Sigmoid colon (tissue), 7 donors: ENCODE measurements around the gene MED16. TPM values are rescaled to one million over a fixed set of nuclear protein-coding genes. Genes with fewer than 3 reads are reported as not detected.

Experiments
- DNase-seq: peaks from one replicate; pipeline ENCODE4 v3.0.0-alpha.2; 2019
- H3K27ac ChIP-seq, 4 donors: fragments of 200-600 bp; sonication (generic); one replicate each; pipeline ENCODE4 v1.5.1; 2016 to 2019; ENCODE audit warnings: mild to moderate bottlenecking in 1 of 4
- H3K27me3 ChIP-seq, 3 donors: fragments of 200-600 bp; sonication (generic); one replicate each; pipeline ENCODE4 v1.5.1; 2019; ENCODE audit warnings: mild to moderate bottlenecking in 1 of 3
- H3K36me3 ChIP-seq, 4 donors: fragments of 200-600 bp; sonication (generic); one replicate each; pipeline ENCODE4 v1.5.1; 2016 to 2019
- H3K4me1 ChIP-seq, 4 donors: fragments of 200-600 bp; sonication (generic); one replicate each; pipeline ENCODE4 v1.5.1; 2017 to 2019
- H3K4me3 ChIP-seq, 4 donors: fragments of 200-600 bp; sonication (generic); one replicate each; pipeline ENCODE4 v1.5.1; 2017 to 2019; ENCODE audit warnings: mild to moderate bottlenecking in 2 of 4, moderate library complexity in 1 of 4
- H3K9me3 ChIP-seq, 4 donors: fragments of 200-600 bp in 3 of 4; sonication (generic) in 3 of 4; one replicate each; pipeline versions ENCODE4 v1.5.1 to v1.6.1; 2013 to 2019
- CTCF ChIP-seq, 4 experiments: fragments of 450-650 bp in 3 of 4; fragments of 200-600 bp in 1 of 4; IDR thresholded peaks; one replicate each; pipeline ENCODE4 v1.5.1; 2016 to 2019; ENCODE audit warnings: antibody characterized with exemption in 4 of 4, mild to moderate bottlenecking in 3 of 4, moderate library complexity in 2 of 4
- EP300 ChIP-seq, 4 donors: sonication (generic); formaldehyde crosslinking; IDR thresholded peaks; one replicate each; pipeline ENCODE4 v1.6.1; 2017; ENCODE audit warnings: antibody characterized with exemption in 4 of 4
- POLR2A ChIP-seq, 2 donors: fragments of 450-650 bp; IDR thresholded peaks; one replicate each; pipeline ENCODE4 v1.6.1; 2016; ENCODE audit warnings: antibody characterized with exemption in 2 of 2, mild to moderate bottlenecking in 2 of 2, moderate library complexity in 2 of 2
- POLR2AphosphoS5 ChIP-seq, 4 donors: sonication (generic); formaldehyde crosslinking; IDR thresholded peaks; one replicate each; pipeline ENCODE4 v1.6.1; 2017; ENCODE audit warnings: antibody characterized with exemption in 4 of 4
- WGBS, 2 donors: extraction: QIAGEN DNeasy Blood & Tissue Kit; methylation state at CpG; one replicate each; pipeline ENCODE4 v1.1.7; 2013; 5-methylcytosine and 5-hydroxymethylcytosine counted together
- intact Hi-C: fragments of 100-400 bp; cut with DNase I; formaldehyde crosslinking; loops from one replicate; pipeline ENCODE4 v1.15.1; 2023
- polyA plus RNA-seq, 3 donors: library from polyadenylated mRNA; stranded (reverse); fragments of 200-250 nt; gene quantifications; one replicate each; pipeline ENCODE4 v1.2.3, GENCODE V29; 2013
- total RNA-seq, 4 donors: library from RNA; depleted of rRNA; stranded (reverse); fragments of >200 nt; gene quantifications; one replicate each; pipeline ENCODE4 v1.1.0, GENCODE V29; 2016
- donor health status: healthy with polysubstance abuse.
- donor health status: Bipolar disorder and iron deficiency.
- donor health status: healthy.

Gene MED16
- total and polyA plus RNA-seq, 7 donors: 22.4 to 62.5 (median 33.2) TPM

GRCh38 chr19:939922-940321 lies 46.9 kb upstream of the MED16 start:
- intact Hi-C loops: no loop called here
- Histone ChIP-seq H3K27me3 (no peaks in the 10 kb centered on the region), H3K27ac (peak overlapping the region in 3 of 4 donors; percentile 80 to 92 (median 87)), H3K4me1 (peaks cover 0 to 48% (median 27%) of the 10 kb centered on the region in 4 donors), H3K4me3 (no peak overlapping the region), H3K9me3 (no peaks in the 10 kb centered on the region), H3K36me3 (no peaks in the 10 kb centered on the region)
- no peak for TF ChIP-seq POLR2A (IDR thresholded peaks at IDR 0.05)
- no peak for TF ChIP-seq CTCF (IDR thresholded peaks at IDR 0.05)
- no peak for TF ChIP-seq EP300 (IDR thresholded peaks at IDR 0.05)
- TF ChIP-seq POLR2AphosphoS5 (IDR thresholded peaks at IDR 0.05): no peak
- WGBS, 2 donors: 97 to 98% methylated on average over 7 of the region's 7 CpGs
- DNase-seq: no peak

- intact Hi-C loops: no loop called here
- no peak for DNase-seq
- Histone ChIP-seq H3K4me3 (no peak overlapping the region), H3K27ac (no peak overlapping the region), H3K9me3 (no peaks in the 10 kb centered on the region), H3K27me3 (no peaks in the 10 kb centered on the region), H3K36me3 (no peaks in the 10 kb centered on the region), H3K4me1 (peaks cover 0 to 48% (median 32%) of the 10 kb centered on the region in 4 donors)
- no peak for TF ChIP-seq CTCF (IDR thresholded peaks at IDR 0.05)
- TF ChIP-seq EP300 (IDR thresholded peaks at IDR 0.05): no peak
- TF ChIP-seq POLR2AphosphoS5 (IDR thresholded peaks at IDR 0.05): no peak
- no peak for TF ChIP-seq POLR2A (IDR thresholded peaks at IDR 0.05)
- WGBS, 2 donors: 84 to 91% methylated on average over 22 of the region's 22 CpGs
Measured at GRCh38 chr19:939439-939838, 46.5 kb upstream of the MED16 start.

- Histone ChIP-seq H3K27ac (no peak overlapping the region), H3K27me3 (no peaks in the 10 kb centered on the region), H3K4me3 (no peak overlapping the region), H3K9me3 (no peaks in the 10 kb centered on the region), H3K36me3 (no peaks in the 10 kb centered on the region), H3K4me1 (peaks cover 0 to 51% (median 43%) of the 10 kb centered on the region in 4 donors)
- intact Hi-C loops: no loop called here
- no peak for DNase-seq
- WGBS, 2 donors: 84 to 91% methylated on average over 23 of the region's 23 CpGs
- no peak for TF ChIP-seq POLR2AphosphoS5 (IDR thresholded peaks at IDR 0.05)
- no peak for TF ChIP-seq POLR2A (IDR thresholded peaks at IDR 0.05)
- no peak for TF ChIP-seq EP300 (IDR thresholded peaks at IDR 0.05)
- no peak for TF ChIP-seq CTCF (IDR thresholded peaks at IDR 0.05)
Measured at GRCh38 chr19:938233-938923, 45.4 kb upstream of the MED16 start.

- Histone ChIP-seq H3K4me1 (peaks cover 0 to 62% (median 54%) of the 10 kb centered on the region in 4 donors), H3K27me3 (no peaks in the 10 kb centered on the region), H3K36me3 (no peaks in the 10 kb centered on the region), H3K27ac (no peak overlapping the region), H3K4me3 (no peak overlapping the region), H3K9me3 (no peaks in the 10 kb centered on the region)
- DNase-seq: no peak
- 71 to 84% methylated on average over 16 of the region's 16 CpGs for WGBS, 2 donors
- intact Hi-C loops: no loop called here
- TF ChIP-seq EP300 (IDR thresholded peaks at IDR 0.05) (no peak), POLR2A (IDR thresholded peaks at IDR 0.05) (no peak), POLR2AphosphoS5 (IDR thresholded peaks at IDR 0.05) (no peak), CTCF (IDR thresholded peaks at IDR 0.05) (no peak)
Measured at GRCh38 chr19:937259-937694, 44.3 kb upstream of the MED16 start.

- Histone ChIP-seq H3K27ac (no peak overlapping the region), H3K9me3 (no peaks in the 10 kb centered on the region), H3K36me3 (no peaks in the 10 kb centered on the region), H3K4me1 (peaks cover 0 to 54% (median 48%) of the 10 kb centered on the region in 4 donors), H3K4me3 (no peak overlapping the region), H3K27me3 (no peaks in the 10 kb centered on the region)
- WGBS, 2 donors: 96 to 98% methylated on average over 10 of the region's 10 CpGs
- no peak for TF ChIP-seq CTCF (IDR thresholded peaks at IDR 0.05)
- TF ChIP-seq POLR2AphosphoS5 (IDR thresholded peaks at IDR 0.05): no peak
- TF ChIP-seq EP300 (IDR thresholded peaks at IDR 0.05): no peak
- TF ChIP-seq POLR2A (IDR thresholded peaks at IDR 0.05): no peak
- DNase-seq: no peak
- intact Hi-C loops: no loop called here
Measured at GRCh38 chr19:936175-936546, 43.2 kb upstream of the MED16 start.
